Upper lobe of right lung (tissue), 1 donor: ENCODE results near the gene PPIP5K1. TPM values are rescaled to one million over a fixed set of nuclear protein-coding genes. Genes with fewer than 3 reads are reported as not detected.
A peak's percentile ranks its signal among the peaks of the same experiment; 100 is the strongest.

ENCODE experiments used
- ATAC-seq: fragments of 200-7000 bp; cut with Tn5 transposase; one replicate; pipeline ENCODE4 v1.9.1; 2020; ENCODE audit warnings: mild to moderate bottlenecking, moderate library complexity
- DNase-seq: peaks from one replicate; pipeline ENCODE4 v3.0.0-alpha.2; 2020
- H3K27ac ChIP-seq: fragments of 200-600 bp; one replicate; pipeline ENCODE4 v1.8.0; 2022
- H3K27me3 ChIP-seq: fragments of 200-600 bp; one replicate; pipeline ENCODE4 v1.8.0; 2022; ENCODE audit warnings: mild to moderate bottlenecking
- H3K36me3 ChIP-seq: fragments of 200-600 bp; one replicate; pipeline ENCODE4 v1.8.0; 2022
- H3K4me1 ChIP-seq: fragments of 200-600 bp; one replicate; pipeline ENCODE4 v1.8.0; 2022
- H3K4me3 ChIP-seq: fragments of 200-600 bp; one replicate; pipeline ENCODE4 v1.8.0; 2022; ENCODE audit warnings: mild to moderate bottlenecking
- H3K9me3 ChIP-seq: fragments of 200-600 bp; one replicate; pipeline ENCODE4 v1.8.0; 2022
- CTCF ChIP-seq: fragments of 200-600 bp; IDR thresholded peaks from one replicate; pipeline ENCODE4 v1.8.0; 2022; ENCODE audit warnings: antibody characterized with exemption
- intact Hi-C: fragments of 100-400 bp; cut with DNase I; formaldehyde crosslinking; loops from one replicate; pipeline ENCODE4 v1.11.0; 2022
- total RNA-seq: library from RNA; stranded (reverse); fragmentation: NEBNext Ultra II Directional; extraction: Animal tissue kit (Norgen Biotek cat#: 25700); gene quantifications from one replicate; pipeline ENCODE4 v1.2.1, GENCODE V29; 2021
- donor health status: DM: no; HTN: yes; CAD: no; lungs with severe emphysema.

Gene PPIP5K1
- total RNA-seq, 1 donor from 2014 or later, result 27.3 TPM

- ATAC-seq (peak; percentile 100), DNase-seq (peak; percentile 98)
- H3K27ac ChIP-seq, result peak within 1 kb of the TSS; percentile 76
- no peak for TF ChIP-seq CTCF
- H3K4me1 ChIP-seq, result peaks cover 8% of the 10 kb centered on the region
- H3K4me3 ChIP-seq, result peak within 1 kb of the TSS; percentile 87
- H3K27me3 ChIP-seq, result no peaks in the 10 kb centered on the region
- peaks cover 8% of the 10 kb centered on the region for H3K36me3 ChIP-seq
- intact Hi-C loops, result no loop called here
- H3K9me3 ChIP-seq, result no peaks in the 10 kb centered on the region
These were observed 97.1 kb downstream of the PPIP5K1 start, which contains the start of gene TP53BP1 for GRCh38 chr15:43492673-43493601. TSS of gene TP53BP1 (minus strand) at chr15:43493156. CDS start at chr15:43493043, 113 bp downstream.

GRCh38 chr15:43492266-43492665 lies 97.7 kb downstream of the PPIP5K1 start:
- ATAC-seq, result no peak
- Histone ChIP-seq H3K9me3 (no peaks in the 10 kb centered on the region), H3K27me3 (no peaks in the 10 kb centered on the region), H3K36me3 (peaks cover 15% of the 10 kb centered on the region), H3K4me3 (peak overlapping the region; percentile 87), H3K27ac (peak overlapping the region; percentile 76), H3K4me1 (peaks cover 8% of the 10 kb centered on the region)
- DNase-seq, result no peak
- no peak for TF ChIP-seq CTCF
- intact Hi-C loops, result no loop called here

GRCh38 chr15:43489191-43489590 lies 100.8 kb downstream of the PPIP5K1 start:
- intact Hi-C loops, result no loop called here
- no peak for ATAC-seq
- DNase-seq, result no peak
- H3K27ac ChIP-seq, result no peak overlapping the region
- peaks cover 27% of the 10 kb centered on the region for H3K36me3 ChIP-seq
- H3K9me3 ChIP-seq, result no peaks in the 10 kb centered on the region
- no peak overlapping the region for H3K4me3 ChIP-seq
- peaks cover 8% of the 10 kb centered on the region for H3K4me1 ChIP-seq
- no peak for TF ChIP-seq CTCF
- H3K27me3 ChIP-seq, result no peaks in the 10 kb centered on the region

- H3K36me3 ChIP-seq, result peaks cover 27% of the 10 kb centered on the region
- intact Hi-C loops, result no loop called here
- no peak for ATAC-seq
These were observed 101.2 kb downstream of the PPIP5K1 start for GRCh38 chr15:43488790-43489189.

GRCh38 chr15:43487271-43487895 lies 102.6 kb downstream of the PPIP5K1 start:
- ATAC-seq, result no peak
- intact Hi-C loops, result no loop called here
- peaks cover 30% of the 10 kb centered on the region for H3K36me3 ChIP-seq
- no peak overlapping the region for H3K4me3 ChIP-seq
- H3K4me1 ChIP-seq, result peaks cover 8% of the 10 kb centered on the region
- no peak for DNase-seq
- no peaks in the 10 kb centered on the region for H3K27me3 ChIP-seq
- no peak overlapping the region for H3K27ac ChIP-seq
- H3K9me3 ChIP-seq, result no peaks in the 10 kb centered on the region
- no peak for TF ChIP-seq CTCF

More at GRCh38 chr15:43488790-43489189, 101.2 kb downstream of the PPIP5K1 start:
- no peak for DNase-seq
- Histone ChIP-seq H3K4me3 (no peak overlapping the region), H3K27me3 (no peaks in the 10 kb centered on the region), H3K9me3 (no peaks in the 10 kb centered on the region), H3K27ac (no peak overlapping the region), H3K4me1 (peaks cover 8% of the 10 kb centered on the region)
- TF ChIP-seq CTCF, result no peak
